ENCODE data around the gene VSX1.

The VSX1 gene

DNA sequence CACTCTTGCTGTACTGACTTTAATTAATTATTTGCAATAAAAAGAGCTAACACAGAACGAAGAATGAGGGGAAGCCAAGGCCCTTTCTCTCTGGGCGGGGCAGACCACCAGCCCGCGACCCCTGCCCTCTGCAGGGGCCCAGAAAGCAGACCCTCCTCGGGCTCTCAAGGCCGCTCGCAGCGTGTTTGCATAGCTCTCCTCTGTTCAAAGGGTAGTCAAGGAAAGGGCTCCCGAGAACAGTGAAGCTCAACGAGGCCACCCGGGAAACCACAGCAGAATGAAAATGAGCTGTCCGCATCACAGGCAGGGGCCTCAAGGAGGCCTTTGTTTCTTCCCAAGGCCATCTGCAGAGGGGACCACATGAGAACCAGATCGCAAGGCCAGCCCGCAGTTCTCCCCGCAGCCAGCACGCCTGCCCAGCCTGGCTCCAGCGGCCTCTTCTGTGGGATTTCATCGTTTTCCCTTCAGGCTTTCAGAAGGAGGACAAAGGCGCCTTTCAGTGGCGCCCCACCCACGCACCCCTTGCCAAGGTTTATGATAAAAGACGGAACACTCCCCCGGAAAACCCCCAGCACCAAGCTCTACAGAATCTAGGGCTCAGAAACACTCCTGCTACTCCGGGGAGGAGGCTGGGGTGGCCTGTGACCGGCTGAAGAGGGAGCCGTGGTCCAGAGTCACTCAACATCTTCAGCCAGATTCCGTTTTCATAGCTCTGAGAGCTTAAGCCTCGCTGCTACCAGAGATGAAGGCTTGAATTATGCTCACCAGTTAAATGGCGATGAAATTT, 49.3 kb downstream of the VSX1 start:
- H3K4me3 ChIP-seq (IDR thresholded peaks at IDR 0.05; ENCODE audit: insufficient read depth, low read depth, low read length) = no peak overlapping the region
- H3K79me2 ChIP-seq (ENCODE audit: insufficient read depth, low read depth) = no peaks in the 10 kb centered on the region
- no peaks in the 10 kb centered on the region for H3K4me1 ChIP-seq (ENCODE audit: low read depth, poor library complexity, severe bottlenecking)
- H3K9ac ChIP-seq = no peak overlapping the region
- no peak overlapping the region for H2AFZ ChIP-seq (ENCODE audit: low read depth)
- H3K27ac ChIP-seq = no peak overlapping the region
- TF ChIP-seq CTCF (conservative IDR thresholded peaks at IDR 0.05; ENCODE audit: low read depth, low read length) = no peak
- no peaks in the 10 kb centered on the region for H4K20me1 ChIP-seq (ENCODE audit: insufficient read depth)
- H3K36me3 ChIP-seq (ENCODE audit: insufficient read depth) = no peaks in the 10 kb centered on the region
- no peak overlapping the region for H3K4me2 ChIP-seq
- H3K27me3 ChIP-seq (ENCODE audit: insufficient read depth, low read depth) = no peaks in the 10 kb centered on the region

- Histone ChIP-seq H3K27me3 (ENCODE audit: insufficient read depth, low read depth) (no peaks in the 10 kb centered on the region), H3K4me3 (IDR thresholded peaks at IDR 0.05; ENCODE audit: insufficient read depth, low read depth, low read length) (no peak overlapping the region), H3K4me2 (no peak overlapping the region), H3K79me2 (ENCODE audit: insufficient read depth, low read depth) (no peaks in the 10 kb centered on the region), H3K27ac (no peak overlapping the region), H3K36me3 (ENCODE audit: insufficient read depth) (no peaks in the 10 kb centered on the region), H4K20me1 (ENCODE audit: insufficient read depth) (no peaks in the 10 kb centered on the region), H2AFZ (ENCODE audit: low read depth) (no peak overlapping the region), H3K9ac (no peak overlapping the region), H3K4me1 (ENCODE audit: low read depth, poor library complexity, severe bottlenecking) (no peaks in the 10 kb centered on the region)
- no peak for TF ChIP-seq CTCF (conservative IDR thresholded peaks at IDR 0.05; ENCODE audit: low read depth, low read length)
Measured at GRCh38 chr20:25032065-25032477, 49.9 kb downstream of the VSX1 start.

- Histone ChIP-seq H4K20me1 (ENCODE audit: insufficient read depth) (no peaks in the 10 kb centered on the region), H3K4me3 (IDR thresholded peaks at IDR 0.05; ENCODE audit: insufficient read depth, low read depth, low read length) (no peak overlapping the region), H3K79me2 (ENCODE audit: insufficient read depth, low read depth) (no peaks in the 10 kb centered on the region), H3K4me1 (ENCODE audit: low read depth, poor library complexity, severe bottlenecking) (no peaks in the 10 kb centered on the region), H3K36me3 (ENCODE audit: insufficient read depth) (no peaks in the 10 kb centered on the region), H2AFZ (ENCODE audit: low read depth) (no peak overlapping the region), H3K27me3 (ENCODE audit: insufficient read depth, low read depth) (no peaks in the 10 kb centered on the region), H3K9ac (no peak overlapping the region), H3K4me2 (no peak overlapping the region), H3K27ac (no peak overlapping the region)
- no peak for TF ChIP-seq CTCF (conservative IDR thresholded peaks at IDR 0.05; ENCODE audit: low read depth, low read length)
Measured at GRCh38 chr20:25031241-25031640, 50.7 kb downstream of the VSX1 start.

DNA sequence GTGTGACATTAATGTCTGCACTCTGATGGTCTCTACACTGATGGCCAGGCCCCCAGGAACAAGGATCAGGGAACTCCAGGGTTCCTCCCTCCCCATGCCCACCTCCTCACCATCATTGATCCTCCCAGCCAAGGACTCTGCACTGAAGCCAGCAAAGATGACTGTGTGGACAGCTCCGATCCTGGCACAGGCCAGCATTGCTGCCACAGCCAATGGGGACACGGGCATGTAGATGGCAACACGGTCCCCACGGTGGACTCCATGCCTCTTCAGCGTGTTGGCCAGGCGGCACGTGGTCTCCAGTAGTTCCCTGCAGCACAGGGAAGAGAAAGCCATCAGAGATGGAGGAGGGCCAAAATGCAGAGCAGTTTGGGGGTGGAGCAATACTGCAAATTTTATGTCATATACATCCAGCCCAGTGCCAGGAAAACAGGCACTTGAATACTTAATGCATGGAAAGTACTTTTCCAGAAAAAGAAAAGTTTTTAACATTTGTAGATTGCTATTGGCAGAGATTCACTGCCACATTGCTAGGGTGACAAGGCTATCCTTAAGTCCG, 51.2 kb downstream of the VSX1 start:
- Histone ChIP-seq H3K4me1 (ENCODE audit: low read depth, poor library complexity, severe bottlenecking) (no peaks in the 10 kb centered on the region), H3K27ac (no peak overlapping the region), H3K79me2 (ENCODE audit: insufficient read depth, low read depth) (no peaks in the 10 kb centered on the region), H3K27me3 (ENCODE audit: insufficient read depth, low read depth) (no peaks in the 10 kb centered on the region), H4K20me1 (ENCODE audit: insufficient read depth) (no peaks in the 10 kb centered on the region), H3K4me3 (IDR thresholded peaks at IDR 0.05; ENCODE audit: insufficient read depth, low read depth, low read length) (no peak overlapping the region), H3K9ac (no peak overlapping the region), H3K4me2 (no peak overlapping the region), H2AFZ (ENCODE audit: low read depth) (no peak overlapping the region), H3K36me3 (ENCODE audit: insufficient read depth) (no peaks in the 10 kb centered on the region)
- no peak for TF ChIP-seq CTCF (conservative IDR thresholded peaks at IDR 0.05; ENCODE audit: low read depth, low read length)
